Stimulated activated CD4-positive, alpha-beta T cell treated with anti-CD3 and anti-CD28 coated beads, Interleukin-15, amount 100 ng/mL, for 1 hour (primary cell): Measurements from ENCODE around the gene ACAD10.

Experiments
- DNase-seq, 2 donors: peaks; one replicate each; pipeline ENCODE4 v3.0.0-alpha.2; 2020; ENCODE audit warnings: low read depth in 1 of 2, low spot score in 1 of 2

The ACAD10 gene

GRCh38 chr12:111775205-111776193 lies 89.6 kb downstream of the ACAD10 start:
- DNase-seq: no peak

GRCh38 chr12:111776836-111777344 lies 91.0 kb downstream of the ACAD10 start:
- no peak for DNase-seq

- no peak for DNase-seq
Observed at GRCh38 chr12:111777345-111778045, 91.6 kb downstream of the ACAD10 start.

- no peak for DNase-seq
Observed at GRCh38 chr12:111780166-111780565, 94.3 kb downstream of the ACAD10 start.

- no peak for DNase-seq
Observed at GRCh38 chr12:111780615-111781014, 94.8 kb downstream of the ACAD10 start.

- no peak for DNase-seq
Observed at GRCh38 chr12:111781085-111781658, 95.3 kb downstream of the ACAD10 start.

GRCh38 chr12:111783046-111783445 lies 97.2 kb downstream of the ACAD10 start:
- no peak for DNase-seq

GRCh38 chr12:111784953-111785352 lies 99.1 kb downstream of the ACAD10 start:
- DNase-seq: no peak

GRCh38 chr12:111785651-111786050 lies 99.8 kb downstream of the ACAD10 start:
- DNase-seq: no peak

- no peak for DNase-seq
Observed at GRCh38 chr12:111788178-111788654, 102.4 kb downstream of the ACAD10 start.

GRCh38 chr12:111789779-111790178 lies 103.9 kb downstream of the ACAD10 start:
- no peak for DNase-seq

GRCh38 chr12:111791507-111791906 lies 105.7 kb downstream of the ACAD10 start:
- DNase-seq: no peak

GRCh38 chr12:111792155-111792855 lies 106.5 kb downstream of the ACAD10 start:
- DNase-seq: no peak

GRCh38 chr12:111792856-111793235 lies 107.0 kb downstream of the ACAD10 start:
- no peak for DNase-seq

- DNase-seq: no peak
Observed at GRCh38 chr12:111798182-111798581, 112.3 kb downstream of the ACAD10 start.

- no peak for DNase-seq
Observed at GRCh38 chr12:111799758-111800157, 113.9 kb downstream of the ACAD10 start.

GRCh38 chr12:111803038-111803626 lies 117.3 kb downstream of the ACAD10 start:
- no peak for DNase-seq

- DNase-seq: no peak
Observed at GRCh38 chr12:111803851-111804250, 118.0 kb downstream of the ACAD10 start.

GRCh38 chr12:111806304-111806703 lies 120.5 kb downstream of the ACAD10 start:
- DNase-seq: no peak
